Left ventricle myocardium superior (tissue), 1 donor: ENCODE results near the gene ITGAD. TPM values are rescaled to one million over a fixed set of nuclear protein-coding genes. Genes with fewer than 3 reads are reported as not detected.

Experiments
- ATAC-seq: fragments of 200-7000 bp; cut with Tn5 transposase; one replicate; pipeline ENCODE4 v1.9.1; 2020; ENCODE audit warnings: mild to moderate bottlenecking, moderate library complexity
- DNase-seq: peaks from one replicate; pipeline ENCODE4 v3.0.0-alpha.2; 2020
- intact Hi-C: fragments of 100-400 bp; cut with micrococcal nuclease; formaldehyde crosslinking; loops from one replicate; pipeline ENCODE4 v1.11.0; 2022
- total RNA-seq: library from RNA; stranded (reverse); fragmentation: NEBNext Ultra II Directional; extraction: Animal tissue kit (Norgen Biotek cat#: 25700); gene quantifications from one replicate; pipeline ENCODE4 v1.2.1, GENCODE V29; 2021
- donor health status: DM: no; HTN: yes; CAD: no; lungs with severe emphysema.

ITGAD gene
- total RNA-seq, 1 donor from 2014 or later, result not detected

- DNase-seq (no peak), ATAC-seq (no peak)
- intact Hi-C loops, result no loop called here
Measured at GRCh38 chr16:31363721-31364120, 29.4 kb upstream of the ITGAD start.

GRCh38 chr16:31364421-31364820 is 28.7 kb upstream of the ITGAD start:
- DNase-seq, result no peak
- intact Hi-C loops, result no loop called here

GRCh38 chr16:31365131-31365865 is 27.8 kb upstream of the ITGAD start:
- DNase-seq, result no peak
- intact Hi-C loops, result no loop called here
- no peak for ATAC-seq

More at GRCh38 chr16:31364421-31364820, 28.7 kb upstream of the ITGAD start:
- no peak for ATAC-seq

GRCh38 chr16:31367853-31368252 is 25.3 kb upstream of the ITGAD start:
- ATAC-seq (peak; percentile 35), DNase-seq (no peak)

GRCh38 chr16:31371008-31371407 is 22.1 kb upstream of the ITGAD start:
- DNase-seq (no peak), ATAC-seq (no peak)
- intact Hi-C loops, result no loop called here

More at GRCh38 chr16:31367853-31368252, 25.3 kb upstream of the ITGAD start:
- intact Hi-C loops, result no loop called here

GRCh38 chr16:31371619-31372484 is 21.3 kb upstream of the ITGAD start:
- ATAC-seq, result no peak
- DNase-seq, result no peak
- intact Hi-C loops, result no loop called here

- DNase-seq (no peak), ATAC-seq (no peak)
- intact Hi-C loops, result no loop called here
Measured at GRCh38 chr16:31373235-31373634, 19.9 kb upstream of the ITGAD start.

GRCh38 chr16:31375231-31375630 is 17.9 kb upstream of the ITGAD start:
- no peak for ATAC-seq
- intact Hi-C loops, result no loop called here

GRCh38 chr16:31376705-31377104 is 16.4 kb upstream of the ITGAD start:
- DNase-seq (no peak), ATAC-seq (no peak)
- intact Hi-C loops, result no loop called here

More at GRCh38 chr16:31375231-31375630, 17.9 kb upstream of the ITGAD start:
- DNase-seq, result no peak

GRCh38 chr16:31377210-31377903 is 15.8 kb upstream of the ITGAD start:
- DNase-seq (no peak), ATAC-seq (no peak)
- intact Hi-C loops, result no loop called here

- ATAC-seq, result no peak
- intact Hi-C loops, result no loop called here
Measured at GRCh38 chr16:31380201-31380600, 12.9 kb upstream of the ITGAD start.

GRCh38 chr16:31382485-31383161 is 10.5 kb upstream of the ITGAD start:
- peak; percentile 94 for ATAC-seq
- intact Hi-C loops, result no loop called here
- DNase-seq, result peak; percentile 80

More at GRCh38 chr16:31380201-31380600, 12.9 kb upstream of the ITGAD start:
- DNase-seq, result no peak

- ATAC-seq (no peak), DNase-seq (no peak)
- intact Hi-C loops, result no loop called here
Measured at GRCh38 chr16:31385680-31386079, 7.5 kb upstream of the ITGAD start.

GRCh38 chr16:31386157-31386984 is 6.8 kb upstream of the ITGAD start:
- intact Hi-C loops, result no loop called here
- ATAC-seq, result no peak

GRCh38 chr16:31388535-31388934 is 4.6 kb upstream of the ITGAD start:
- intact Hi-C loops, result no loop called here
- ATAC-seq, result no peak
- DNase-seq, result no peak

More at GRCh38 chr16:31386157-31386984, 6.8 kb upstream of the ITGAD start:
- DNase-seq, result no peak

- ATAC-seq, result no peak
- intact Hi-C loops, result no loop called here
- DNase-seq, result no peak
Measured at GRCh38 chr16:31390504-31391041, 2.6 kb upstream of the ITGAD start.

GRCh38 chr16:31395647-31396046 is 2.5 kb downstream of the ITGAD start:
- ATAC-seq (peak; percentile 23), DNase-seq (no peak)
- intact Hi-C loops, result no loop called here

GRCh38 chr16:31397096-31397660 is 4.0 kb downstream of the ITGAD start:
- intact Hi-C loops, result no loop called here

More at GRCh38 chr16:31397096-31397660, 4.0 kb downstream of the ITGAD start:
- DNase-seq (no peak), ATAC-seq (no peak)
